ENCODE data around the gene ISG15.

Gene ISG15

DNA sequence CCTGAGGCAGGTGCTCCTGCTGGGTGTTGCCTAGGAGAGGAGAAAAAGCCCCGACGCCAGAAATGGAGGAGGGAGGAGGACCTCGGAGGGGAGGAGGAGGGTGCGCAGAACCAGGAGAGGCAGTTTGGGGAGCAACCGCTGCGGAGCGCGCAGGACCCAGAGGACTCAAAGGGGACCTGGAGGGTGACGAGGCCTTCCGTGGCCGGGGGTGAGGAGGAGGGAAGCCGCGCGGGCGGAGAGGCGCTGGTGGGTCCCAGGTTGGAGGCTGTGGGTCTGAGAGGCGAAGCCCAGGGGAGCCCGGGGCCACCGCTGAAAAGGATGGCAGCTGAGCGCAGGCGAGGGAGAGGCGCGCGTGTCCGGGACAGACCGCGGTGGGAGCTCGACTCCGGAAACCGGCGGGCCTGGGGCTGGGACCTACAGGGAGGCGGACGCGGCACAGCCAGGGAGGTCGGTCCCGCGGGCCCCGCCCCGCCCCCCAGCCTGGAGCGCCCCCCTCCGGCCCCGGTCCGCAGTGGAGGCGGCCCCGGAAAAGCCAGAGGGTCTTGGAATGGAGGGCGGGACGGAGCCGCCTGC lies 45.7 kb downstream of the ISG15 start:
- peak overlapping the region; percentile 49 for H3K4me3 ChIP-seq (ENCODE audit: insufficient read depth, low read length, poor library complexity, severe bottlenecking)
- no peaks in the 10 kb centered on the region for H3K9me3 ChIP-seq (ENCODE audit: insufficient read depth, low read length)
- no peaks in the 10 kb centered on the region for H3K79me2 ChIP-seq (ENCODE audit: insufficient read depth, low read length)
- no peaks in the 10 kb centered on the region for H4K20me1 ChIP-seq (ENCODE audit: low read depth, low read length)
- no peaks in the 10 kb centered on the region for H3K36me3 ChIP-seq (ENCODE audit: low read length)
- H3K4me2 ChIP-seq (ENCODE audit: low read depth, low read length, poor library complexity, severe bottlenecking): peak overlapping the region; percentile 64
- no peaks in the 10 kb centered on the region for H3K27me3 ChIP-seq (ENCODE audit: low read length)
- H3K9ac ChIP-seq (ENCODE audit: low read length): 0 out of 2 replicates have a peak overlapping the region, but pooled peaks have one; percentile 30
- no peaks in the 10 kb centered on the region for H3F3A ChIP-seq (ENCODE audit: insufficient read depth)
- H3K9me2 ChIP-seq (replicated peaks; ENCODE audit: insufficient read depth, low read length): no peaks in the 10 kb centered on the region
- no peak for TF ChIP-seq EZH2phosphoT487 (conservative IDR thresholded peaks at IDR 0.05; ENCODE audit: low read length)
- TF ChIP-seq, protein P1, sequence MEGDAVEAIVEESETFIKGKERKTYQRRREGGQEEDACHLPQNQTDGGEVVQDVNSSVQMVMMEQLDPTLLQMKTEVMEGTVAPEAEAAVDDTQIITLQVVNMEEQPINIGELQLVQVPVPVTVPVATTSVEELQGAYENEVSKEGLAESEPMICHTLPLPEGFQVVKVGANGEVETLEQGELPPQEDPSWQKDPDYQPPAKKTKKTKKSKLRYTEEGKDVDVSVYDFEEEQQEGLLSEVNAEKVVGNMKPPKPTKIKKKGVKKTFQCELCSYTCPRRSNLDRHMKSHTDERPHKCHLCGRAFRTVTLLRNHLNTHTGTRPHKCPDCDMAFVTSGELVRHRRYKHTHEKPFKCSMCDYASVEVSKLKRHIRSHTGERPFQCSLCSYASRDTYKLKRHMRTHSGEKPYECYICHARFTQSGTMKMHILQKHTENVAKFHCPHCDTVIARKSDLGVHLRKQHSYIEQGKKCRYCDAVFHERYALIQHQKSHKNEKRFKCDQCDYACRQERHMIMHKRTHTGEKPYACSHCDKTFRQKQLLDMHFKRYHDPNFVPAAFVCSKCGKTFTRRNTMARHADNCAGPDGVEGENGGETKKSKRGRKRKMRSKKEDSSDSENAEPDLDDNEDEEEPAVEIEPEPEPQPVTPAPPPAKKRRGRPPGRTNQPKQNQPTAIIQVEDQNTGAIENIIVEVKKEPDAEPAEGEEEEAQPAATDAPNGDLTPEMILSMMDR (IDR thresholded peaks at IDR 0.05; ENCODE audit: insufficient read depth, low read length, poor library complexity, severe bottlenecking): peak; percentile 30
- no peak overlapping the region for H3K27ac ChIP-seq (ENCODE audit: low read depth, low read length)
- H2AFZ ChIP-seq (ENCODE audit: low read depth, low read length, severe bottlenecking): peak overlapping the region; percentile 51

DNA sequence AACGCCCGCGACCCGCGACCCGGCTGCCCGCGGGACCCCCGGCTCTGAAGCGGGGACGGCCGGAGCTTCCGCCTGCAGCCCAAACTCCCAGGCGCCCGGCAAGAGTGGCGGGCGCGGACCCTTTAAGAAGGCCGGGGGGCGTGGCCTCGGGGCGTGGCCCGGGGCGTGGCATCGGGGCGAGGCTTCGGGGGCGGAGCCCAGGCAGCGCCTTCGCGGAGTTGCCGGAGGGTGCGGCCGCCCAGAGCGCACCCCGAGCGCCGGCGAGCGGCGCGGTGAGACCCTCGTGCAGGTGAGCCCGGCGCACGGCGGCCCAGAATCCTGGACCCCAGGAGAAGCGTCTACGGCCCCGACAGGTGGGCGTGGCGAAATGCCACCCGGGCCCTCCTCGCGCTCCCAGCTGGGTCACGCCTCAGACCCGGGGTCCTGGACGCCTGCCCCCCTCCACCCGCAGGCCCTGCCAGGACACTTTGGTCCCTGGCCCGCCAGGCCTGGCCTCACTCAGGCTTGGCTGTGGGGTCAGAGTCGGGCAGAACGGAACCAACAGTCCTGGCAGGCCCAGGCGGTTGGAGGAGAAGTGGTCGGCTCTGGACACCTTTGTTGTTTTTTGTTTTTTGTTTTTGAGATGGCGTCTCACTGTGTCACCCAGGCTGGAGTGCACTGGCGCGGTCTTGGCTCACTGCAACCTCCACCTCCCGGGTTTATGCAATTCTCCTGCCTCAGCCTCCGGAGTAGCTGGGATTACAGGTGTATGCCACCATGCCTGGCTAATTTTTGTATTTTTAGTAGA lies 46.4 kb downstream of the ISG15 start:
- Histone ChIP-seq H3F3A (ENCODE audit: insufficient read depth) (no peaks in the 10 kb centered on the region), H3K9me2 (replicated peaks; ENCODE audit: insufficient read depth, low read length) (no peaks in the 10 kb centered on the region), H3K27ac (ENCODE audit: low read depth, low read length) (no peak overlapping the region), H3K27me3 (ENCODE audit: low read length) (no peaks in the 10 kb centered on the region), H3K4me3 (ENCODE audit: insufficient read depth, low read length, poor library complexity, severe bottlenecking) (peak overlapping the region; percentile 49), H3K9ac (ENCODE audit: low read length) (0 out of 2 replicates have a peak overlapping the region, but pooled peaks have one; percentile 30), H4K20me1 (ENCODE audit: low read depth, low read length) (no peaks in the 10 kb centered on the region), H3K4me2 (ENCODE audit: low read depth, low read length, poor library complexity, severe bottlenecking) (peak overlapping the region; percentile 64), H3K9me3 (ENCODE audit: insufficient read depth, low read length) (no peaks in the 10 kb centered on the region), H3K79me2 (ENCODE audit: insufficient read depth, low read length) (no peaks in the 10 kb centered on the region), H2AFZ (ENCODE audit: low read depth, low read length, severe bottlenecking) (peak overlapping the region; percentile 51), H3K36me3 (ENCODE audit: low read length) (no peaks in the 10 kb centered on the region)
- TF ChIP-seq EZH2phosphoT487 (conservative IDR thresholded peaks at IDR 0.05; ENCODE audit: low read length): no peak
- TF ChIP-seq, protein P1 (IDR thresholded peaks at IDR 0.05; ENCODE audit: insufficient read depth, low read length, poor library complexity, severe bottlenecking): no peak

DNA sequence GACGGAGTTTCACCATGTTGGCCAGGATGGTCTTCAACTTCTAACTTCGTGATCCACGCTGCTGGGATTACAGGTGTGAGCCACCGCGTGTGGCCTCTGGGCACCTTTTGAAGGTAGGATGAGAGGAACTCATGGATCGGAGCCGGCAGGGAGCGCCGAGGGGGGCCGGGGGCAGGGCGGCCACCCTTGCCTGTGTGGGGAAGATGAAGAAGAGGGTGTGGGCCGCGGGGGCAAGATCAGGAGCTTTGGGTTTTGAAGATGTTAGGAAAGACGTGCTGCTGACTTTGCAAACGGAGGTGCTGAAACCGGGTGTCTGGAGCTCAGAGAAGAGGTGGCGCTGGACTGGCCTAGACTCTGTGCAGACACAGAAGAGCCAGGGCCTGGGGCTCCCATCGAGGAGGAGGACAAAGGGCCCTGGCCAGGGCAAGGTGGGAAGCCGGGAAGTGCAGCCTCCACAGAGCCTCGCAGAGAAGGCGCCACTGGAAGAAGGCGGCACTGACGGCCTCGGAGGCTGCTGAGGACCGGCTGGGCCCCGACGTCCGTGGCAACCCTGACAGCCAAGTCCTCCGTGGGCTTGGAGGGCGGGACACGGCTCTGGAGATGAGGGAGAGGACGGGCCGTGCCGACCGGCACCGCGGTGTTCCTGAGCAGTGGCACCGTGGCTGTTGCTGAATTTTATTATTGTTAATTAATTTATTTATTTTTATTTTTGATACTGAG lies 47.1 kb downstream of the ISG15 start:
- H3K27me3 ChIP-seq (ENCODE audit: low read length): no peaks in the 10 kb centered on the region
- TF ChIP-seq EZH2phosphoT487 (conservative IDR thresholded peaks at IDR 0.05; ENCODE audit: low read length): no peak
- TF ChIP-seq, protein P1 (IDR thresholded peaks at IDR 0.05; ENCODE audit: insufficient read depth, low read length, poor library complexity, severe bottlenecking): no peak
- no peaks in the 10 kb centered on the region for H3K79me2 ChIP-seq (ENCODE audit: insufficient read depth, low read length)
- H3K4me3 ChIP-seq (ENCODE audit: insufficient read depth, low read length, poor library complexity, severe bottlenecking): no peak overlapping the region
- H3K4me2 ChIP-seq (ENCODE audit: low read depth, low read length, poor library complexity, severe bottlenecking): no peak overlapping the region
- no peak overlapping the region for H3K27ac ChIP-seq (ENCODE audit: low read depth, low read length)
- H3K9me2 ChIP-seq (replicated peaks; ENCODE audit: insufficient read depth, low read length): no peaks in the 10 kb centered on the region
- no peaks in the 10 kb centered on the region for H3K36me3 ChIP-seq (ENCODE audit: low read length)
- H3K9me3 ChIP-seq (ENCODE audit: insufficient read depth, low read length): no peaks in the 10 kb centered on the region
- H2AFZ ChIP-seq (ENCODE audit: low read depth, low read length, severe bottlenecking): no peak overlapping the region
- no peaks in the 10 kb centered on the region for H4K20me1 ChIP-seq (ENCODE audit: low read depth, low read length)
- H3F3A ChIP-seq (ENCODE audit: insufficient read depth): no peaks in the 10 kb centered on the region
- no peak overlapping the region for H3K9ac ChIP-seq (ENCODE audit: low read length)

Data from SU-DHL-6 (cell line).